ENCODE data around the gene SLC10A7.

The SLC10A7 gene

GRCh38 chr4:146398404-146398803 lies 123.3 kb downstream of the SLC10A7 start:
- Mint-ChIP-seq H3K36me3 (ENCODE audit: low read depth) (no peaks in the 10 kb centered on the region), H3K4me3 (no peak overlapping the region), H3K4me1 (no peaks in the 10 kb centered on the region), H3K9me3 (no peaks in the 10 kb centered on the region), H3K27ac (no peak overlapping the region), H3K27me3 (ENCODE audit: low read depth, poor library complexity) (no peaks in the 10 kb centered on the region)
- no peak for TF ChIP-seq CTCF (IDR thresholded peaks at IDR 0.05)
- no peak for DNase-seq

DNA sequence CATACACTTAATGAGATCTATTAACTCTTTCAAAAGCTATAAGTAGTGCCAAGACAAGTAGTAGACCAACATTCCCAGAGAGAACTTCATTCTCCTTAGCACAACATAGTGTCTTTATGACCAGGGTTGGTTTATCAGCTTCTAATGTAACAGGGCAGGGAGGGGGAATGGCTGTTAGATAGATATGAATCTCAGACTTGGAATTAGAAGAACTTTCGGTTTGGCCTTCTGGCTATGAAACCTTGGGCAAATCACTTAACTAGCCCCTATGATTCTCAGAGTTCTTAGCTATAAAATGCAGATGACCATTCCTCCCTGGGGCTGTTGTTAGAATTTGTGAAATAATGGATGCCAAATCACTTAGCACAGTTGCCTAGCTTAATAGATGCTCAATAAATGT lies 132.2 kb downstream of the SLC10A7 start:
- no peak for DNase-seq
- H3K4me1 Mint-ChIP-seq: no peaks in the 10 kb centered on the region
- TF ChIP-seq CTCF (IDR thresholded peaks at IDR 0.05): no peak
- no peaks in the 10 kb centered on the region for H3K36me3 Mint-ChIP-seq (ENCODE audit: low read depth)
- H3K9me3 Mint-ChIP-seq: no peaks in the 10 kb centered on the region
- no peak overlapping the region for H3K4me3 Mint-ChIP-seq
- no peak overlapping the region for H3K27ac Mint-ChIP-seq
- H3K27me3 Mint-ChIP-seq (ENCODE audit: low read depth, poor library complexity): no peaks in the 10 kb centered on the region

- Mint-ChIP-seq H3K4me1 (peaks cover 14% of the 10 kb centered on the region), H3K27me3 (ENCODE audit: low read depth, poor library complexity) (no peaks in the 10 kb centered on the region), H3K9me3 (peaks cover 3% of the 10 kb centered on the region), H3K4me3 (no peak overlapping the region), H3K36me3 (ENCODE audit: low read depth) (no peaks in the 10 kb centered on the region), H3K27ac (no peak overlapping the region)
- TF ChIP-seq CTCF (IDR thresholded peaks at IDR 0.05): no peak
- no peak for DNase-seq
These were observed 139.5 kb downstream of the SLC10A7 start for GRCh38 chr4:146382194-146382593.

- no peaks in the 10 kb centered on the region for H3K27me3 Mint-ChIP-seq (ENCODE audit: low read depth, poor library complexity)
- peak overlapping the region; percentile 78 for H3K27ac Mint-ChIP-seq
- no peak for TF ChIP-seq CTCF (IDR thresholded peaks at IDR 0.05)
- no peak for DNase-seq
- H3K4me1 Mint-ChIP-seq: peaks cover 14% of the 10 kb centered on the region
- H3K4me3 Mint-ChIP-seq: no peak overlapping the region
- H3K9me3 Mint-ChIP-seq: peaks cover 10% of the 10 kb centered on the region
- H3K36me3 Mint-ChIP-seq (ENCODE audit: low read depth): no peaks in the 10 kb centered on the region
These were observed 140.4 kb downstream of the SLC10A7 start for GRCh38 chr4:146381263-146381872.

DNA sequence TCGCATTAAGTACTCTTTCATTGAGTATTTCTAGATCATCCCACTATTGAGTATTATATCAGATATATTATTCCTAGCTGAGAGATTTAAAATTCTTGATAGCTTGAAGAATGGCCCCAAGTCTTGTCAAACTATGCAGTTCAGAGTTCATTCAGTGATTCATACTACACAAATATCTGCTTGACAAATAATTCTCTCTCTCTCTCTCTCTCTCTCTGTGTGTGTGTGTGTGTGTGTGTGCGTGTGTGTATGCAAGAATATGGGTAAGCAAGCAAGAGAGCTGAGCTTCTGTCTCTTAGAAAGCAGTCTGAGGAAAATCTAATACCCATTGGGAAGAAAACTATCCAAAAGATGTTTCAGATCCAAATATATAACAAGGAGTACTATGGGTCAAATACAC lies 142.0 kb downstream of the SLC10A7 start:
- Mint-ChIP-seq H3K4me3 (no peak overlapping the region), H3K9me3 (peaks cover 20% of the 10 kb centered on the region), H3K27me3 (ENCODE audit: low read depth, poor library complexity) (peaks cover 7% of the 10 kb centered on the region), H3K4me1 (peaks cover 14% of the 10 kb centered on the region), H3K27ac (no peak overlapping the region), H3K36me3 (ENCODE audit: low read depth) (peaks cover 4% of the 10 kb centered on the region)
- DNase-seq: no peak
- TF ChIP-seq CTCF (IDR thresholded peaks at IDR 0.05): no peak

DNA sequence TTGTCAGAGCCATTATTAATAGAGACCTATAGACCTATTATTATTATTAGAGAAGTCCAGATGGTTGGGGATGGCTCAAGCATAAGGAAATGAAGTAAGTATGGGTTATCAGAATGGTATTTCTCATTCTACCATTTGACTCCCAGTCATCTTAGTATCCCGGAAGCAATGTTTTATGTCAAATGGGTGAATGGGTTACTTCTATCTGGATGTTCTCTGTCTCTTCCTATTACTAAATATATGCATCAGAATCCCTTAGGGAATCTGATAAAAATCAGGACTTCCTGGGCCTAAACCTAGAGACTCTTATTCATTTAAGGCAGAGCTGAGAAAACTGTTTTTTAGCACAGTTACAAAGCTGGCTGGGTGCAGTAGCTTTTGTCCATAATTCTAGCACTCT lies 149.9 kb downstream of the SLC10A7 start:
- no peak for DNase-seq

More for the DNA sequence above, 149.9 kb downstream of the SLC10A7 start:
- TF ChIP-seq CTCF (IDR thresholded peaks at IDR 0.05): no peak
- Mint-ChIP-seq H3K27me3 (ENCODE audit: low read depth, poor library complexity) (peaks cover 7% of the 10 kb centered on the region), H3K4me3 (no peak overlapping the region), H3K27ac (no peak overlapping the region), H3K4me1 (peaks cover 8% of the 10 kb centered on the region), H3K36me3 (ENCODE audit: low read depth) (peaks cover 4% of the 10 kb centered on the region), H3K9me3 (peaks cover 14% of the 10 kb centered on the region)
